Osteoblast (primary cell): ENCODE results near the gene ZNF467. TPM values are rescaled to one million over a fixed set of nuclear protein-coding genes. Genes with fewer than 3 reads are reported as not detected.

Experiments used
- DNase-seq: peaks from one replicate; pipeline ENCODE4 v3.0.0; 2011; ENCODE audit warnings: low spot score, mixed read lengths; ENCODE audit not compliant: insufficient read length; ENCODE audit errors: missing footprints
- H2AFZ ChIP-seq: 2 replicates; pipeline ENCODE4 v1.6.0; 2011; ENCODE audit warnings: mild to moderate bottlenecking, low read length
- H3K27ac ChIP-seq: 2 replicates; pipeline ENCODE4 v1.5.1; 2011; ENCODE audit warnings: mild to moderate bottlenecking, low read depth, low read length, moderate library complexity
- H3K27me3 ChIP-seq: 2 replicates; pipeline ENCODE4 v1.6.0; 2012; ENCODE audit warnings: mild to moderate bottlenecking, control low read depth, inconsistent platforms, low read length, moderate library complexity; ENCODE audit not compliant: insufficient read depth
- H3K36me3 ChIP-seq: 2 replicates; pipeline ENCODE4 v1.5.1; 2011; ENCODE audit warnings: mild to moderate bottlenecking, low read length, control low read depth, moderate library complexity; ENCODE audit not compliant: insufficient read depth
- H3K4me1 ChIP-seq: 2 replicates; pipeline ENCODE4 v1.5.1; 2011; ENCODE audit warnings: mild to moderate bottlenecking, low read length, control low read depth, moderate library complexity; ENCODE audit not compliant: insufficient read depth
- H3K4me2 ChIP-seq: 2 replicates; pipeline ENCODE4 v1.6.0; 2011; ENCODE audit warnings: mild to moderate bottlenecking, low read length; ENCODE audit not compliant: insufficient read depth
- H3K4me3 ChIP-seq: fragments of 200-600 bp; sonication (generic); 3 replicates; pipeline ENCODE4 v1.5.1; 2012; ENCODE audit warnings: mild to moderate bottlenecking, low read length, inconsistent platforms; ENCODE audit not compliant: insufficient read depth
- H3K79me2 ChIP-seq: 2 replicates; pipeline ENCODE4 v1.6.0; 2012; ENCODE audit warnings: mild to moderate bottlenecking, low read length, control low read depth, inconsistent platforms; ENCODE audit not compliant: insufficient read depth
- H3K9me3 ChIP-seq: 2 replicates; pipeline ENCODE4 v1.5.1; 2011; ENCODE audit warnings: low read depth, low read length, control low read depth
- H4K20me1 ChIP-seq: 2 replicates; pipeline ENCODE4 v1.6.0; 2012; ENCODE audit warnings: mild to moderate bottlenecking, low read length, control low read depth; ENCODE audit not compliant: insufficient read depth
- total RNA-seq: library from RNA; depleted of rRNA; stranded (reverse); fragments of >200 nt; gene quantifications from 2 replicates; pipeline ENCODE4 v1.2.3, GENCODE V29; 2012
- TF ChIP-seq, protein P1 (sequence below): IDR thresholded peaks from 2 replicates; pipeline ENCODE4 v1.5.1; 2011; ENCODE audit warnings: mild to moderate bottlenecking, low read depth, low read length, moderate library complexity; ENCODE audit errors: extremely low read depth

ZNF467 gene
- total RNA-seq, 1 donor = not detected

DNA sequence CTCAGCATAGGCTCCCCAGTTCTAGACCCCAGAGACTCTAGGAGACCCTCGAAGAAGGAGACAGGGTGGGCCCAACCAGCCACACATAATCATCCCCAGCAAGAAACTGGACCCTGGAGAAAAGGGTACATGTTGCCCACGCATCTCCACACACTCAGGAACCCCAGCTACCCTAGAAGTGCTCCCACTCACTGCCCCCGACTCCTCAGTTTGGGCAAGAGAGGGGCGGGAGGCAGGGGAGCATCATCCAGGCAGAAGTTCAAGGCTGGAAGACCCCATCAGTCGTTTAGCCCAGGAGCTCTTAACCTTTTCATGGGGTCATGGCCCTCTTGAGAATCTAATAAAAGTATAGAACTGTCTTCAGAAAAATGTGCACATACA lies 1.8 kb upstream of the ZNF467 start:
- no peak overlapping the region for H2AFZ ChIP-seq
- H4K20me1 ChIP-seq = no peaks in the 10 kb centered on the region
- H3K27ac ChIP-seq = no peak overlapping the region
- no peak overlapping the region for H3K4me2 ChIP-seq
- H3K27me3 ChIP-seq = peaks cover 40% of the 10 kb centered on the region
- DNase-seq = no peak
- H3K9me3 ChIP-seq = no peaks in the 10 kb centered on the region
- TF ChIP-seq, protein P1, sequence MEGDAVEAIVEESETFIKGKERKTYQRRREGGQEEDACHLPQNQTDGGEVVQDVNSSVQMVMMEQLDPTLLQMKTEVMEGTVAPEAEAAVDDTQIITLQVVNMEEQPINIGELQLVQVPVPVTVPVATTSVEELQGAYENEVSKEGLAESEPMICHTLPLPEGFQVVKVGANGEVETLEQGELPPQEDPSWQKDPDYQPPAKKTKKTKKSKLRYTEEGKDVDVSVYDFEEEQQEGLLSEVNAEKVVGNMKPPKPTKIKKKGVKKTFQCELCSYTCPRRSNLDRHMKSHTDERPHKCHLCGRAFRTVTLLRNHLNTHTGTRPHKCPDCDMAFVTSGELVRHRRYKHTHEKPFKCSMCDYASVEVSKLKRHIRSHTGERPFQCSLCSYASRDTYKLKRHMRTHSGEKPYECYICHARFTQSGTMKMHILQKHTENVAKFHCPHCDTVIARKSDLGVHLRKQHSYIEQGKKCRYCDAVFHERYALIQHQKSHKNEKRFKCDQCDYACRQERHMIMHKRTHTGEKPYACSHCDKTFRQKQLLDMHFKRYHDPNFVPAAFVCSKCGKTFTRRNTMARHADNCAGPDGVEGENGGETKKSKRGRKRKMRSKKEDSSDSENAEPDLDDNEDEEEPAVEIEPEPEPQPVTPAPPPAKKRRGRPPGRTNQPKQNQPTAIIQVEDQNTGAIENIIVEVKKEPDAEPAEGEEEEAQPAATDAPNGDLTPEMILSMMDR = no peak
- H3K4me1 ChIP-seq = no peaks in the 10 kb centered on the region
- H3K4me3 ChIP-seq = no peak overlapping the region
- no peaks in the 10 kb centered on the region for H3K79me2 ChIP-seq
- H3K36me3 ChIP-seq = no peaks in the 10 kb centered on the region

DNA sequence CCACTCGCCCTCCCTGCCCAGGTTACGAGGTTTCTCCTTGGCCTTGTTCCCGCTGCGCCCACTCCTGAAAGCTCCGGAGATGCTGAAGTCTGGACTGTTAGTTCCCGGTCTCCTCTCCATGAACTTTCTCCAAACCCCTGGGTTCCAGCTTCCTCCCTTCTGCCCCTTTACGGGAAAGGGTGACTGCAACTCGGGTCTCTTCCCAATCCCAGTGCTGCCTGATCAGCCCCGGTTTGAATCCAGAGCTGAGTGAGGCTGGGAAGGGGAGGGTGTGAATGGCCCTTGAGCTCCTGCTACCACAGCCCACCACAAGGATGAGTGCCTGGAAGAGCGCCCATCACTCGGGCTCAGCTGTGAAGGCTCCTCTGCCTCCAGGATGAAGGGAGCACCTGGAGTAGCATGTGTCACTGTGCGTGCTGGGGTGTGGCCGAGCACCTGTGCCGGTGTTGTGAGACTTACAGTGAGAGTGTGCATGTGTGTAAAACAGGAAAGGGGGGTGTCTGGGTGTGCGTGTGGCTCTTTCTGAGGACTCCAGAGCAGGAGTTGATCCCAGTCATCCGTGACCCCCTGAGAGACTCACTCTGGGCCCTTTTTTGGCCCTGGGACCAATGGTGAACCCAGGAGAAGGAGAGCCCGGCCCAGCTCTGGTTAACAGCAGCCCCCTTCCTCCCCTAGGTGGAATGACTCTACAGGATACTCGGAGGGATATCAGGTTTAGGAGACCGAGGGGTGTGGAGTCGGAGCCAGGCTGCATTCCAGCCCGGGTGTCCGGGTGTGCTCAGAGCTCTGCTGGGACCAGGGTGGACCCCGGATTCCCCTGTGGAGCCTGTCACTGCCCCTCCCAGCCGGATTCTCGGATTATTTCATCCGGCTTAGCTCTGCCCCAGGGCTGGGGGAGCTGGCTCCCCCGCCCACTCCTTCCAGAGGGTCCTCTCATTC lies 1.1 kb upstream of the ZNF467 start:
- no peak overlapping the region for H3K4me3 ChIP-seq
- H3K79me2 ChIP-seq = no peaks in the 10 kb centered on the region
- H4K20me1 ChIP-seq = no peaks in the 10 kb centered on the region
- peaks cover 40% of the 10 kb centered on the region for H3K27me3 ChIP-seq
- no peaks in the 10 kb centered on the region for H3K9me3 ChIP-seq
- H2AFZ ChIP-seq = no peak overlapping the region
- TF ChIP-seq, protein P1 = no peak
- no peak overlapping the region for H3K27ac ChIP-seq
- H3K4me1 ChIP-seq = no peaks in the 10 kb centered on the region
- H3K4me2 ChIP-seq = no peak overlapping the region
- H3K36me3 ChIP-seq = no peaks in the 10 kb centered on the region
- DNase-seq = no peak

DNA sequence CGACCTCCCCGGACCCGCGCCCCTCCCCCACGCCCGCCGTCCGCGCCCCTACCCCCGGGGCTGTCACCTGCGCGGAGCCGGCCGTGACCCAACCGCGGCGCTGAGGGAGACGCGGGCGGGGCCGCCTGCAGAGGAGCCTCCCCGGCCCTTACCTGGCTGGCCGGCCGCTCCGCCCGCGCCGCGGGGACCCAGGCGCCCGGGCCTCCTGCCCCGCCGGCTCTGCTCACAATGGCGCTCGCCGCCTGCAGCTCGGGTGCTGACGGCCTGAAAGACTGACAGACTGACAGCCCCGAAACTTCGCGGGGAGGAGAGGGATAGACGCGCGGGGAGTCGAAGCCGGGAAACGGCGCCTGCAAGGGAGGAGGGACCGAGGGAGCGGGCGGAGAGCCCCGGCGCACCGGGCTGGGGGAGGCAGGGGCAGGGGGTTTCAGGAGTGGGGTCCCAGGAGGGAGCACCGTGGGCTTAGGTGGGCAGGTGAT lies 393 bp downstream of the ZNF467 start:
- no peak for DNase-seq
- H3K79me2 ChIP-seq = no peaks in the 10 kb centered on the region
- peaks cover 41% of the 10 kb centered on the region for H3K27me3 ChIP-seq
- no peaks in the 10 kb centered on the region for H3K9me3 ChIP-seq
- H2AFZ ChIP-seq = no peak overlapping the region
- H4K20me1 ChIP-seq = no peaks in the 10 kb centered on the region
- H3K27ac ChIP-seq = no peak overlapping the region
- no peaks in the 10 kb centered on the region for H3K4me1 ChIP-seq
- peak overlapping the region; percentile 45 for H3K4me2 ChIP-seq
- H3K36me3 ChIP-seq = no peaks in the 10 kb centered on the region
- no peak overlapping the region for H3K4me3 ChIP-seq
- TF ChIP-seq, protein P1 = no peak

DNA sequence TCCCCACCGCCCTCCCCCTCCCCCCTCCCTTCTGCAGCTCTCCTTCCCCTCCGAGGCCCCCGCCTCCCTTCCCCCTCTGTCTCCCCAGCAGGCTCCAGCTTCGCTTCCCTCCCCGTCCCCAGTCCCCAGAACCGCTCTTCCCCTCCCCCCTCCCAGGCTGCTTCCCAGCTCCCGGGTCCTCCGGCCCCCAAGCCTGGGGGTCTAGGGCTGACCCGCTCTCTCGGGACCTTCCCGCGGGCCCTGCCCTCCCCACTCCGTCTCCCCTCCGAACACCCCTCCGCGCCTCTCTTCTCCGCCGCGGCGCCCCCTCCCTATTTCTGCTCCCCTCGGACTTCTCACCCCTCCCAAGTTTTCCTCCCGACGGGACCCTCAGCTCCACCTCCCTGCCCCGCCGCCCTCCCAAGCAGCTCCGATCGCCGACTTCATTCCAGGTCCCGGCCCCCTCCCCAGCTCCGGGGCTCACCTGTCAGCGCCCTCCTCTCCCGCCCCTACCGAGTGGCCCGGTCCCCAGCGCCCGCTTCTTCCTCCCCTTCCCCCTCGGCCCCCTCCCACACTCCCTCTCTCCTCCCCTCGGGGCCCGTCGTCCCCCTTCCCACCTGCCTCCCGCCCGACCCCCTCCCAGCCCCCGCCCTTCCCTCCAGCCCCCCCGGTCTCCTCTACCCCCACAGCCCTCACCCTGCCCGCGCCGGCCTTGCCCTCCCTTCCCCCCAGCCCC lies 990 bp downstream of the ZNF467 start:
- Histone ChIP-seq H3K4me3 (peak overlapping the region; percentile 48), H3K27ac (no peak overlapping the region), H2AFZ (no peak overlapping the region), H4K20me1 (no peaks in the 10 kb centered on the region), H3K4me2 (peak overlapping the region; percentile 43), H3K36me3 (no peaks in the 10 kb centered on the region), H3K79me2 (no peaks in the 10 kb centered on the region), H3K9me3 (no peaks in the 10 kb centered on the region), H3K4me1 (no peaks in the 10 kb centered on the region), H3K27me3 (peaks cover 41% of the 10 kb centered on the region)
- DNase-seq = no peak
- TF ChIP-seq, protein P1 = no peak
